Esophagus (tissue), 2 donors: ENCODE results near the gene SIK3. TPM values are rescaled to one million over a fixed set of nuclear protein-coding genes. Genes with fewer than 3 reads are reported as not detected.
A peak's percentile ranks its signal among the peaks of the same experiment; 100 is the strongest.

Source experiments
- H3K27ac ChIP-seq, 2 donors: one replicate each; pipeline ENCODE4 v1.5.1; 2013; ENCODE audit warnings: low read depth in 2 of 2, mild to moderate bottlenecking in 2 of 2, inconsistent platforms in 1 of 2, low read length in 1 of 2, moderate library complexity in 1 of 2
- H3K27me3 ChIP-seq, 2 donors: one replicate each; pipeline ENCODE4 v1.6.1; 2013; ENCODE audit warnings: low read length in 2 of 2, control low read depth in 1 of 2, mild to moderate bottlenecking in 1 of 2; ENCODE audit not compliant: insufficient read depth in 2 of 2, control insufficient read depth in 1 of 2
- H3K36me3 ChIP-seq, 2 donors: one replicate each; pipeline ENCODE4 v1.6.1; 2013; ENCODE audit warnings: low read length in 1 of 2; ENCODE audit not compliant: control insufficient read depth in 2 of 2, insufficient read depth in 2 of 2
- H3K4me1 ChIP-seq, 2 donors: one replicate each; pipeline ENCODE4 v1.6.1; 2013; ENCODE audit warnings: low read length in 1 of 2; ENCODE audit not compliant: control insufficient read depth in 2 of 2, insufficient read depth in 2 of 2
- H3K4me3 ChIP-seq, 2 donors: one replicate each; pipeline ENCODE4 v1.5.1; 2013; ENCODE audit warnings: low read length in 2 of 2, mild to moderate bottlenecking in 2 of 2, low read depth in 1 of 2, moderate library complexity in 1 of 2
- H3K9me3 ChIP-seq, 2 donors: one replicate each; pipeline ENCODE4 v1.6.1; 2013; ENCODE audit warnings: mild to moderate bottlenecking in 2 of 2, low read depth in 1 of 2, low read length in 1 of 2, moderate library complexity in 1 of 2; ENCODE audit not compliant: control insufficient read depth in 2 of 2, insufficient read depth in 1 of 2
- WGBS, 2 donors: extraction: QIAGEN DNeasy Blood & Tissue Kit; methylation state at CpG; one replicate each; pipeline ENCODE4 v1.1.7; 2013; 5-methylcytosine and 5-hydroxymethylcytosine counted together
- polyA plus RNA-seq, 2 donors: library from polyadenylated mRNA; stranded (reverse); fragments of 200-250 nt; gene quantifications; one replicate each; pipeline ENCODE4 v1.2.3, GENCODE V29; 2013
- donor health status: healthy with polysubstance abuse.
- donor health status: Bipolar disorder and iron deficiency.

Gene SIK3
- polyA plus RNA-seq, 2 donors: 6.4 to 7.0 TPM

- Histone ChIP-seq H3K4me1 (peaks cover 0 to 6% of the 10 kb centered on the region in 2 donors), H3K36me3 (no peaks in the 10 kb centered on the region), H3K9me3 (no peaks in the 10 kb centered on the region), H3K4me3 (no peak overlapping the region), H3K27ac (peak overlapping the region in 1 of 2 donors; percentile 33), H3K27me3 (no peaks in the 10 kb centered on the region)
- WGBS, 2 donors: 37 to 44% methylated on average over 9 of the region's 9 CpGs
Measured at GRCh38 chr11:117095284-117096161, 2.7 kb downstream of the SIK3 start.

- H3K4me1 ChIP-seq: peaks cover 0 to 6% of the 10 kb centered on the region in 2 donors
- WGBS, 2 donors: 22 to 23% methylated on average over 4 of the region's 4 CpGs
- H3K27ac ChIP-seq: peak overlapping the region in 1 of 2 donors; percentile 24
Measured at GRCh38 chr11:117094776-117095175, 3.5 kb downstream of the SIK3 start.

GRCh38 chr11:117092951-117093590, 5.2 kb downstream of the SIK3 start:
- 42 to 50% methylated on average over 5 of the region's 5 CpGs for WGBS, 2 donors
- Histone ChIP-seq H3K9me3 (no peaks in the 10 kb centered on the region), H3K36me3 (no peaks in the 10 kb centered on the region), H3K27ac (no peak overlapping the region), H3K4me1 (peaks cover 0 to 6% of the 10 kb centered on the region in 2 donors), H3K27me3 (no peaks in the 10 kb centered on the region), H3K4me3 (no peak overlapping the region)

More at GRCh38 chr11:117094776-117095175, 3.5 kb downstream of the SIK3 start:
- H3K9me3 ChIP-seq: no peaks in the 10 kb centered on the region
- no peak overlapping the region for H3K4me3 ChIP-seq
- no peaks in the 10 kb centered on the region for H3K27me3 ChIP-seq
- no peaks in the 10 kb centered on the region for H3K36me3 ChIP-seq

GRCh38 chr11:117091753-117092477, 6.3 kb downstream of the SIK3 start:
- Histone ChIP-seq H3K4me1 (peaks cover 0 to 6% of the 10 kb centered on the region in 2 donors), H3K9me3 (no peaks in the 10 kb centered on the region)

GRCh38 chr11:117090111-117090706, 8.0 kb downstream of the SIK3 start:
- Histone ChIP-seq H3K27ac (no peak overlapping the region), H3K4me1 (no peaks in the 10 kb centered on the region), H3K9me3 (no peaks in the 10 kb centered on the region), H3K4me3 (peak overlapping the region in 1 of 2 donors; percentile 14), H3K27me3 (no peaks in the 10 kb centered on the region), H3K36me3 (no peaks in the 10 kb centered on the region)
- 66 to 71% methylated on average over 5 of the region's 5 CpGs for WGBS, 2 donors

More at GRCh38 chr11:117091753-117092477, 6.3 kb downstream of the SIK3 start:
- Histone ChIP-seq H3K27me3 (no peaks in the 10 kb centered on the region), H3K27ac (peak overlapping the region in 1 of 2 donors; percentile 53), H3K36me3 (no peaks in the 10 kb centered on the region), H3K4me3 (no peak overlapping the region)
- 97 to 99% methylated on average over 4 of the region's 4 CpGs for WGBS, 2 donors

GRCh38 chr11:117089685-117090084, 8.5 kb downstream of the SIK3 start:
- 37 to 60% methylated on average over 7 of the region's 7 CpGs for WGBS, 2 donors
- Histone ChIP-seq H3K27ac (no peak overlapping the region), H3K9me3 (no peaks in the 10 kb centered on the region), H3K4me1 (no peaks in the 10 kb centered on the region), H3K27me3 (no peaks in the 10 kb centered on the region), H3K36me3 (no peaks in the 10 kb centered on the region), H3K4me3 (peak overlapping the region in 1 of 2 donors; percentile 14)

GRCh38 chr11:117087446-117087845, 10.8 kb downstream of the SIK3 start:
- no peak overlapping the region for H3K27ac ChIP-seq
- WGBS, 2 donors: 68 to 74% methylated on average over 3 of the region's 3 CpGs
- no peaks in the 10 kb centered on the region for H3K36me3 ChIP-seq
- H3K27me3 ChIP-seq: no peaks in the 10 kb centered on the region
- no peaks in the 10 kb centered on the region for H3K9me3 ChIP-seq
- no peak overlapping the region for H3K4me3 ChIP-seq
- H3K4me1 ChIP-seq: no peaks in the 10 kb centered on the region

GRCh38 chr11:117084992-117085391, 13.2 kb downstream of the SIK3 start:
- Histone ChIP-seq H3K9me3 (no peaks in the 10 kb centered on the region), H3K4me1 (no peaks in the 10 kb centered on the region), H3K27ac (no peak overlapping the region), H3K36me3 (no peaks in the 10 kb centered on the region), H3K4me3 (no peak overlapping the region), H3K27me3 (no peaks in the 10 kb centered on the region)
- WGBS, 2 donors: 93 to 94% methylated on average over 4 of the region's 4 CpGs
